Rectal smooth muscle tissue (tissue), 1 donor: ENCODE data around the gene FYN.
"Not testable (repeated sequence)": the region's sequence is repeated elsewhere in the genome, so short reads cannot be mapped to it uniquely, and the experiment has no call there.

Experiments
- H3K27ac ChIP-seq: one replicate; pipeline ENCODE4 v1.7.0; 2013; ENCODE audit warnings: low read depth, low read length, inconsistent platforms
- H3K27me3 ChIP-seq: one replicate; pipeline ENCODE4 v1.7.0; 2013; ENCODE audit warnings: low read length; ENCODE audit not compliant: control insufficient read depth, insufficient read depth
- H3K36me3 ChIP-seq: one replicate; pipeline ENCODE4 v1.7.0; 2013; ENCODE audit warnings: low read length; ENCODE audit not compliant: control insufficient read depth, insufficient read depth
- H3K4me1 ChIP-seq: one replicate; pipeline ENCODE4 v1.7.0; 2013; ENCODE audit warnings: low read length; ENCODE audit not compliant: control insufficient read depth, insufficient read depth
- H3K4me3 ChIP-seq: one replicate; pipeline ENCODE4 v1.7.0; 2013; ENCODE audit warnings: low read length
- H3K9ac ChIP-seq: one replicate; pipeline ENCODE4 v1.7.0; 2013; ENCODE audit warnings: low read length

Gene FYN

DNA sequence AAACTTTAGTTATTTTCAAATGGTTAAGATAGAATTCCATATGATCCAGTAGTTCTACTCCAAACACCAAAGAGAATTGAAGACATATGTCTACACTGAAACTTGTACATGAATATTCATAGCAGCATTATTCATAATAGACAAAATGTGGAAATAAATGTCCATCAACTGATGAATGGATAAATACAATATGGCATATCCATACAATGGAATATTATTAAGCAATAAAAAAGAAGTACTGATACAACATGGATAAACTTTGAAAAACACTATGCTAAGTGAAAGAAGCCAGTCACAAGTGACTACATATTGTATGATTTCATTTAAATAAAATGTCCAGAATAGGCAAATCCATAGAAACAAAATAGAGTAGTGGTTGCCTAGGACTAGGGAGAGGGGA lies 234.0 kb downstream of the FYN start:
- peaks cover 5% of the 10 kb centered on the region for H3K4me1 ChIP-seq
- H3K4me3 ChIP-seq: no peak overlapping the region
- no peak overlapping the region for H3K27ac ChIP-seq
- H3K9ac ChIP-seq: no peak overlapping the region
- no peaks in the 10 kb centered on the region for H3K27me3 ChIP-seq
- H3K36me3 ChIP-seq: no peaks in the 10 kb centered on the region

- not testable (repeated sequence) for H3K36me3 ChIP-seq, H3K4me1 ChIP-seq, H3K27ac ChIP-seq, H3K4me3 ChIP-seq, H3K27me3 ChIP-seq, H3K9ac ChIP-seq
Observed at GRCh38 chr6:111634981-111635380, 238.3 kb downstream of the FYN start.

DNA sequence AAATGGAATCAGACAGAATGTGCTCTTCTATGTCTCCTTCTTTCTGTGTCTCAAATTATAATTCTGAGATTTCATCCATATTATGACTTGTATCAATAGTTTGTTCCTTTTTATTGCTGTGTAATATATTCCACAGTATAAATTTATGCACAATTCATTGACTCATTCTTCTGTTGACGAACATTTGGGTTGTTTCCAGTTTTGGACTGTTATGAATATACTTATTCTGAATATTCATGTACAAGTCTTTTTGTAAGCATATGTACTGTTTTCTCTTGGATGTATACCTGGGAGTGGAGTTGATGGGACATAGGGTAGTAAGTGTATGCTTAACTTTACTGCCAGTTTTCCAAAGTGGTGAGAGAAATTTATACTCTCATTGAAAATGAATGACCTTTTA lies 239.4 kb downstream of the FYN start:
- Histone ChIP-seq H3K4me3 (no peak overlapping the region), H3K36me3 (no peaks in the 10 kb centered on the region), H3K27ac (no peak overlapping the region), H3K27me3 (no peaks in the 10 kb centered on the region), H3K9ac (no peak overlapping the region), H3K4me1 (no peaks in the 10 kb centered on the region)

DNA sequence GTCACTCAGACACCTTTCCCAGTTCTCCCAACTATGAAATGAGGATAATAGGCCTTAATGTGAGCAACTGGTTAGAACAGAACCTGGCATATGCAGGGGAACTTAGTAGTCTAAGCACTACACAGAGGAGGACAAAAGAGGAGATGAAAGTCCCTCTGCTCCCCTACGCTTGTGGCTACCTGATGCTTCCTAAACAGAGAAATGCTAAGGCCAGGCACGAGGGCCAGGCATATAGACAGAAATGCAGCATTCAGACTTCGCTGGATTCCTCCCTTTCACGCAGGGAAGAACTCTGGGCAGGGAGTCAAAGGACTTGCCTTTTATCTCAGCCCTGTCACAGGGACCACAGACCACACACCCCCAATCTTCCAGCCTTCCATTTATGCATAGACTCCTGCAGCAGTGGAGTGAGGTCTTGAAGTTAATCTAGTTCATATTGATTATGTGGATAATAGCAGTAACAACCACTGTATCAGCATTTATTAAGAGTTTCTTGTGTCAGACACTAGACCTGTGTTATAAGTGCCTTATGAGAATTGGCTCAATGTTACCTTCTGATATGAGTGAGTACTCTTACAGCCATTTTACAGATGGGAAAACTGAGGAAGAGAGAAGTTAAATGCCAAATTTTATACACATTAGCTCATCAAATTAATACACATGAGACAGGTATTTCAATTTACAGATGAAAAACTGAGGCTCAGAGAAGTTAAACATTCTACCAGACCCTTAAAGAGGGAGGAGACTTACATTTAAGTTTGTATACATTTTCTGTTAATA lies 240.6 kb downstream of the FYN start:
- Histone ChIP-seq H3K36me3 (no peaks in the 10 kb centered on the region), H3K4me1 (no peaks in the 10 kb centered on the region), H3K4me3 (peak overlapping the region; percentile 19), H3K9ac (no peak overlapping the region), H3K27ac (no peak overlapping the region), H3K27me3 (no peaks in the 10 kb centered on the region)

DNA sequence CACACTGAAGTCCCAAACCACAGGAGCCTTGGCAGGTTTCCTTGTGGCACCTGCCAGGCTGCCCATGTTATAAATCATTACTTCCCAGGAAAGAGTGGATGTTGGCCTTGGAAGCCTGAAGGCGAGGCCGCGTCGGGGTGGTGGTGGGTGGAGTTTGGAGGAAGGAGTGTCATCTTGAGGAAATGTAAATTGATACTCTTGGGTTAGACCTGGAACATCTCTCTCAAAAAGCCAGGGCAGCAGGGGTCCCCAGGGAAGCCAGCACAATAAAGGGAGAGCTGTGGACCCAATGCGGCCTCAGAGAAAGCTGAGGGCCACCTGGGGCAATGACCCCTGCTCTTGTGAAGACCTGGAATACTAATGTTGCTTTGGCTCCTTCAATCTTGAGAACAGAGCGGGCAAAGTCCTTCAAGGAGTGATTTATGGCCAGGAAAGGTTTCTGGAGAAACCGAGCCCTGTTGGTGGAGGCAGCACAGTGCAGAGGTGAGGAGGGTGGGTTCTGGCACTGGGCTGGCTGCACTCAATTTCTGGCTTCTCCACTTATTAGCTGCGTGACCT lies 241.3 kb downstream of the FYN start:
- no peak overlapping the region for H3K9ac ChIP-seq
- H3K27ac ChIP-seq: no peak overlapping the region
- H3K27me3 ChIP-seq: no peaks in the 10 kb centered on the region
- no peaks in the 10 kb centered on the region for H3K4me1 ChIP-seq
- H3K36me3 ChIP-seq: no peaks in the 10 kb centered on the region
- peak overlapping the region; percentile 19 for H3K4me3 ChIP-seq

DNA sequence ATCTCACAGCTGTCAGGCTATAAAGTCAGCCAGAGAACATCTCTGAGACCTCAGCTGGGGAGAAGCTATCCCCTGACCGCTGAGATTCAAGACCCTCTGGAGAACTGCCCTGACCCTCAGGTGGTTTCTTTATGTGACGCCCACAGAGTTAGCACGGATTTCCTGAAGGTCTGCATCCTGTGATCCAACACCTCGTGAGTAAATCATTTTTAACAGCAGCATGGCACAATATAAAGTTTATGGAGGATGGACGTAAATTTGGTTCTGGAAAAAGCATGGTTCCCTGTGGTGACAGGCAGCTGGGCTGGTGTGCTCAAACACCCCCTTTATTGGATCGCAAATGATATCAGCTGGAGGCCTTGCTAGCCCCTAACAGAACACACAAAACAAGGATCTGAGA lies 242.2 kb downstream of the FYN start:
- no peaks in the 10 kb centered on the region for H3K36me3 ChIP-seq
- H3K27ac ChIP-seq: no peak overlapping the region
- no peaks in the 10 kb centered on the region for H3K27me3 ChIP-seq
- no peak overlapping the region for H3K4me3 ChIP-seq
- peaks cover 4% of the 10 kb centered on the region for H3K4me1 ChIP-seq
- no peak overlapping the region for H3K9ac ChIP-seq

DNA sequence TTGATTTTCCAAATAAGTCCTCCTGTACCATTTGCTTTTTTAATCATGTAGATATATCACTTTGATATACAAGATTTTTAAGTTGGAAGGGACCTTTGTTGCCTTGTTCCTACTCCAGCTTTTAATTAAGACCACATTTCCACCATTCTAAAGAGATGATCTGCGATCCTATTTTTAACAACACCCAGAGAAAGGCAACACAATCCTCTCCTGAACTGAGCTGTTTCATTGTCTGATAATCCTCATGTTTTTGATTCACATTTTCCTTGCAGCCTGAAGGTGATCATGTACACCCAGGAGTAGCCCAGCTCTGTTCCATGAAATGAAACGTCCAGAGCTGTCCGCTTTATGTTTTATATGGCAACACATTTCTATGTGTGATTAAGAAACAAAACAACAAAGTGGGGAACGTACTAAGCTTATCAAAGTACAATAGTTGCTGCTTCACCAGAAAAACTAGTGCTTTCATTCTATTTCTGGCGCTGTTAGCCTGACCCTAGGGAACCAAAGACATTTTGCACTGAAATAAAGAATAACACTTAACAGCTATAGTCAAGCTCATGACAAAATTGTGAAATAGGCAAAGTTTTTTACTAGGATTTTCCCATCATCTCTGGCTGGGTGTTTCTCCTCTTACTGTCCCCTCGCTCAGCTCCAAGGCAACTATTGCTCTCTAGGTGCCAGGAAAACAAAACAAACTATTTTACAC lies 245.0 kb downstream of the FYN start:
- H3K4me1 ChIP-seq: peaks cover 18% of the 10 kb centered on the region
- H3K9ac ChIP-seq: no peak overlapping the region
- H3K27me3 ChIP-seq: no peaks in the 10 kb centered on the region
- H3K36me3 ChIP-seq: no peaks in the 10 kb centered on the region
- H3K4me3 ChIP-seq: no peak overlapping the region
- peak overlapping the region; percentile 41 for H3K27ac ChIP-seq

GRCh38 chr6:111626441-111626840 lies 246.8 kb downstream of the FYN start:
- H3K9ac ChIP-seq: no peak overlapping the region

DNA sequence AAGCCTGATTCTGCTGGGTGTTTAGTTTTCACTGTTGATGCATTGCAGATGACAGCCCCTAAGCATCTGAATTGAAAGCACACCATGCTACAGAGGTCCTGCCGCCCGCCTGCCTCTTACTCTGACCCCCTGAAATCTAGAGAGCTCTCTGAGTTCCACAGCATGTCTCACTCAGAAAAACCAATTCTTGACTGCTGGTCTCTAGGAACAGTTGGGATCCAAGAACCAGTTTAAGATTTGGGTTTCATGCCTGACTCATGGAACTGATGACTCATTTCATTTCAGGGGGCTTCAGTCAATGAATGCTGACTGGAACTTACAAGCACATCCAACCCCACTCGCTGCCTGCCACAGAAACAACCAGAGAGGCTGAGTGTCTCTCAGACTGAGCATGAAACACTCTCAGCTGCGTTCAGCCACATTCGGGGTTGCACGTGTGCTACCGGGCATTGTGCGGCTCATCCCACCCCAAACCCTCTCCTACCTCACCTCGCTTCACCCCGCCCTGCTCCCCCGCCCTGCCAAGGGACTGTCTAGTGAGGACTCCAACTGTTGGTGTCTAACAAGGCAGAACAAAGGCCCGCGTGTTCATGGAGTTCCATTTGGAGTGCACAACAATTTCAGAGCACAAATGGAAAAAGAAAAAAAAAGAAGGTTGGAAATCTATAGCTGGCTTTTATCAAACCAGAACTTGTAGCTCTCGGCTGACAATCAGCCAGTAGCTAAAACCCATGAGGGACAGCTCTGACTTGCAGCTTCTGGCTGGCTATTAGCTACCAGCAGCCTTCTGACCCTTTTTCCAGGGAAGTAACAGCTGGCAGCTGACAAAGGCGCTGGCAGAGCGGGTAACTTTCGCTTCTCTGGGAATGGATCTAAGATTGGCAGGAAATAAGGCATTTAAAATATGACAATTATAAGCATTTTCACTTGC lies 247.5 kb downstream of the FYN start:
- H3K9ac ChIP-seq: no peak overlapping the region
- no peaks in the 10 kb centered on the region for H3K36me3 ChIP-seq
- peak overlapping the region; percentile 76 for H3K27ac ChIP-seq
- H3K4me1 ChIP-seq: peaks cover 18% of the 10 kb centered on the region
- H3K27me3 ChIP-seq: no peaks in the 10 kb centered on the region
- peak overlapping the region; percentile 39 for H3K4me3 ChIP-seq

More at GRCh38 chr6:111626441-111626840, 246.8 kb downstream of the FYN start:
- H3K36me3 ChIP-seq: no peaks in the 10 kb centered on the region
- H3K4me1 ChIP-seq: peaks cover 18% of the 10 kb centered on the region
- peak overlapping the region; percentile 39 for H3K4me3 ChIP-seq
- H3K27ac ChIP-seq: peak overlapping the region; percentile 76
- no peaks in the 10 kb centered on the region for H3K27me3 ChIP-seq

- Histone ChIP-seq H3K27me3 (no peaks in the 10 kb centered on the region), H3K4me1 (peaks cover 18% of the 10 kb centered on the region), H3K4me3 (peak overlapping the region; percentile 29), H3K9ac (no peak overlapping the region), H3K27ac (peak overlapping the region; percentile 76), H3K36me3 (no peaks in the 10 kb centered on the region)
Observed at GRCh38 chr6:111625099-111625416, 248.2 kb downstream of the FYN start.

GRCh38 chr6:111624401-111625098 lies 248.7 kb downstream of the FYN start:
- H3K36me3 ChIP-seq: no peaks in the 10 kb centered on the region
- no peak overlapping the region for H3K9ac ChIP-seq
- no peaks in the 10 kb centered on the region for H3K27me3 ChIP-seq
- H3K27ac ChIP-seq: peak overlapping the region; percentile 76
- H3K4me1 ChIP-seq: peaks cover 18% of the 10 kb centered on the region
- no peak overlapping the region for H3K4me3 ChIP-seq
